Memory B cell (primary cell): ENCODE results near the gene ARMC7.
A peak's percentile ranks its signal among the peaks of the same experiment; 100 is the strongest.

Experiments used
- ATAC-seq: fragments of 150-1000 bp; cut with Tn5 transposase; 2 replicates; pipeline ENCODE4 v1.10.0; 2021; ENCODE audit warnings: low read depth, mild to moderate bottlenecking, moderate library complexity
- DNase-seq, 2 donors: peaks; one replicate each; pipeline ENCODE4 v3.0.0; 2022; ENCODE audit warnings: low spot score in 2 of 2
- H3K27ac Mint-ChIP-seq: one replicate; pipeline ENCODE4 v1.8.0; 2022; ENCODE audit warnings: mild to moderate bottlenecking, moderate library complexity, mixed read lengths
- H3K27me3 Mint-ChIP-seq: one replicate; pipeline ENCODE4 v1.8.0; 2022; ENCODE audit warnings: mixed read lengths
- H3K36me3 Mint-ChIP-seq: one replicate; pipeline ENCODE4 v1.8.0; 2022; ENCODE audit warnings: mild to moderate bottlenecking, mixed read lengths
- H3K4me1 Mint-ChIP-seq: one replicate; pipeline ENCODE4 v1.8.0; 2022; ENCODE audit warnings: mixed read lengths
- H3K4me3 Mint-ChIP-seq: one replicate; pipeline ENCODE4 v1.8.0; 2022; ENCODE audit warnings: mild to moderate bottlenecking, moderate library complexity, mixed read lengths
- H3K9me3 Mint-ChIP-seq: one replicate; pipeline ENCODE4 v1.8.0; 2022; ENCODE audit warnings: mixed read lengths

ARMC7 gene

GRCh38 chr17:75099881-75100595, 9.7 kb upstream of the ARMC7 start:
- H3K27ac Mint-ChIP-seq = peak overlapping the region; percentile 38
- DNase-seq (no peak), ATAC-seq (no peak)
- H3K4me3 Mint-ChIP-seq = no peak overlapping the region
- H3K4me1 Mint-ChIP-seq = peaks cover 11% of the 10 kb centered on the region
- H3K9me3 Mint-ChIP-seq = no peaks in the 10 kb centered on the region
- H3K27me3 Mint-ChIP-seq = no peaks in the 10 kb centered on the region
- H3K36me3 Mint-ChIP-seq = peaks cover 4% of the 10 kb centered on the region

GRCh38 chr17:75102385-75102821, 7.4 kb upstream of the ARMC7 start:
- peak; percentile 30 to 56 for DNase-seq
- peak overlapping the region; percentile 36 for H3K27ac Mint-ChIP-seq

GRCh38 chr17:75103601-75104554, 5.9 kb upstream of the ARMC7 start:
- peaks cover 10% of the 10 kb centered on the region for H3K4me1 Mint-ChIP-seq
- H3K36me3 Mint-ChIP-seq = peaks cover 4% of the 10 kb centered on the region
- H3K27ac Mint-ChIP-seq = peak overlapping the region; percentile 26
- H3K4me3 Mint-ChIP-seq = no peak overlapping the region
- H3K9me3 Mint-ChIP-seq = no peaks in the 10 kb centered on the region
- DNase-seq (no peak), ATAC-seq (no peak)
- H3K27me3 Mint-ChIP-seq = no peaks in the 10 kb centered on the region

More at GRCh38 chr17:75102385-75102821, 7.4 kb upstream of the ARMC7 start:
- peak; percentile 94 for ATAC-seq
- H3K4me1 Mint-ChIP-seq = peaks cover 11% of the 10 kb centered on the region
- no peak overlapping the region for H3K4me3 Mint-ChIP-seq
- no peaks in the 10 kb centered on the region for H3K9me3 Mint-ChIP-seq
- H3K27me3 Mint-ChIP-seq = no peaks in the 10 kb centered on the region
- peaks cover 4% of the 10 kb centered on the region for H3K36me3 Mint-ChIP-seq

GRCh38 chr17:75105126-75106080, 4.4 kb upstream of the ARMC7 start:
- ATAC-seq (peak; percentile 21), DNase-seq (no peak)
- H3K27me3 Mint-ChIP-seq = no peaks in the 10 kb centered on the region
- no peak overlapping the region for H3K27ac Mint-ChIP-seq
- no peak overlapping the region for H3K4me3 Mint-ChIP-seq
- peaks cover 4% of the 10 kb centered on the region for H3K36me3 Mint-ChIP-seq
- peaks cover 11% of the 10 kb centered on the region for H3K4me1 Mint-ChIP-seq
- no peaks in the 10 kb centered on the region for H3K9me3 Mint-ChIP-seq

GRCh38 chr17:75108193-75108592, 1.6 kb upstream of the ARMC7 start:
- Mint-ChIP-seq H3K36me3 (peaks cover 4% of the 10 kb centered on the region), H3K4me3 (peak overlapping the region; percentile 87), H3K27me3 (no peaks in the 10 kb centered on the region), H3K27ac (no peak overlapping the region), H3K9me3 (no peaks in the 10 kb centered on the region), H3K4me1 (peaks cover 13% of the 10 kb centered on the region)
- ATAC-seq (no peak), DNase-seq (no peak)

- H3K36me3 Mint-ChIP-seq = peaks cover 5% of the 10 kb centered on the region
- H3K4me1 Mint-ChIP-seq = peaks cover 12% of the 10 kb centered on the region
- DNase-seq (peak in 1 of 2 donors; percentile 28), ATAC-seq (no peak)
- H3K27ac Mint-ChIP-seq = no peak overlapping the region
- H3K9me3 Mint-ChIP-seq = no peaks in the 10 kb centered on the region
- H3K4me3 Mint-ChIP-seq = peak overlapping the region; percentile 87
- H3K27me3 Mint-ChIP-seq = no peaks in the 10 kb centered on the region
Observed at GRCh38 chr17:75109046-75109406, 743 bp upstream of the ARMC7 start.

- ATAC-seq = no peak
- DNase-seq = no peak
- H3K36me3 Mint-ChIP-seq = peaks cover 4% of the 10 kb centered on the region
- no peaks in the 10 kb centered on the region for H3K9me3 Mint-ChIP-seq
- peaks cover 24% of the 10 kb centered on the region for H3K4me1 Mint-ChIP-seq
- H3K4me3 Mint-ChIP-seq = peak overlapping the region; percentile 87
- peak overlapping the region; percentile 42 for H3K27ac Mint-ChIP-seq
- no peaks in the 10 kb centered on the region for H3K27me3 Mint-ChIP-seq
Observed at GRCh38 chr17:75110234-75110937, 617 bp downstream of the ARMC7 start.

GRCh38 chr17:75111777-75112335, 2.1 kb downstream of the ARMC7 start:
- no peaks in the 10 kb centered on the region for H3K9me3 Mint-ChIP-seq

GRCh38 chr17:75113798-75114551, 4.2 kb downstream of the ARMC7 start:
- H3K9me3 Mint-ChIP-seq = no peaks in the 10 kb centered on the region
- H3K27me3 Mint-ChIP-seq = no peaks in the 10 kb centered on the region
- DNase-seq (peak; percentile 90 to 94), ATAC-seq (peak; percentile 69)
- H3K27ac Mint-ChIP-seq = peak overlapping the region; percentile 80
- H3K4me3 Mint-ChIP-seq = peak overlapping the region; percentile 94
- peaks cover 42% of the 10 kb centered on the region for H3K4me1 Mint-ChIP-seq
- peaks cover 9% of the 10 kb centered on the region for H3K36me3 Mint-ChIP-seq

More at GRCh38 chr17:75111777-75112335, 2.1 kb downstream of the ARMC7 start:
- DNase-seq (no peak), ATAC-seq (no peak)
- no peak overlapping the region for H3K27ac Mint-ChIP-seq
- peak overlapping the region; percentile 1 for H3K4me3 Mint-ChIP-seq
- no peaks in the 10 kb centered on the region for H3K27me3 Mint-ChIP-seq
- peaks cover 4% of the 10 kb centered on the region for H3K36me3 Mint-ChIP-seq
- H3K4me1 Mint-ChIP-seq = peaks cover 32% of the 10 kb centered on the region

- peaks cover 11% of the 10 kb centered on the region for H3K36me3 Mint-ChIP-seq
- peak overlapping the region; percentile 94 for H3K4me3 Mint-ChIP-seq
- DNase-seq (no peak), ATAC-seq (peak; percentile 59)
- no peaks in the 10 kb centered on the region for H3K27me3 Mint-ChIP-seq
- no peaks in the 10 kb centered on the region for H3K9me3 Mint-ChIP-seq
- H3K27ac Mint-ChIP-seq = peak overlapping the region; percentile 80
- H3K4me1 Mint-ChIP-seq = peaks cover 42% of the 10 kb centered on the region
Observed at GRCh38 chr17:75114552-75115314, 5.0 kb downstream of the ARMC7 start.

GRCh38 chr17:75115555-75115954, 5.8 kb downstream of the ARMC7 start:
- H3K36me3 Mint-ChIP-seq = peaks cover 15% of the 10 kb centered on the region
- peak overlapping the region; percentile 94 for H3K4me3 Mint-ChIP-seq
- H3K4me1 Mint-ChIP-seq = peaks cover 43% of the 10 kb centered on the region
- no peaks in the 10 kb centered on the region for H3K27me3 Mint-ChIP-seq
- no peak overlapping the region for H3K27ac Mint-ChIP-seq
- no peak for ATAC-seq
- no peaks in the 10 kb centered on the region for H3K9me3 Mint-ChIP-seq
- no peak for DNase-seq

- no peaks in the 10 kb centered on the region for H3K27me3 Mint-ChIP-seq
- DNase-seq = no peak
- no peak overlapping the region for H3K27ac Mint-ChIP-seq
- peaks cover 21% of the 10 kb centered on the region for H3K36me3 Mint-ChIP-seq
- peaks cover 43% of the 10 kb centered on the region for H3K4me1 Mint-ChIP-seq
- H3K4me3 Mint-ChIP-seq = no peak overlapping the region
- ATAC-seq = no peak
- H3K9me3 Mint-ChIP-seq = no peaks in the 10 kb centered on the region
Observed at GRCh38 chr17:75116737-75117136, 7.0 kb downstream of the ARMC7 start.
